Activated CD8-positive, alpha-beta memory T cell treated with anti-CD3 and anti-CD28 coated beads, Interleukin-2, amount 50 U/mL, for 4 hours (primary cell): Measurements from ENCODE around the gene PCDHA12.
"Not testable (repeated sequence)": the region's sequence is repeated elsewhere in the genome, so short reads cannot be mapped to it uniquely, and the experiment has no call there.

Source experiments
- DNase-seq: peaks from one replicate; pipeline ENCODE4 v3.0.0-alpha.2; 2020

The PCDHA12 gene

GRCh38 chr5:140862441-140863295, 12.4 kb upstream of the PCDHA12 start:
- no peak for DNase-seq

GRCh38 chr5:140868721-140869554, 6.2 kb upstream of the PCDHA12 start, which contains the start of gene PCDHA11:
TSS of gene PCDHA11 (plus strand) at chr5:140868957. CDS start at chr5:140869104, 147 bp downstream.
- DNase-seq: no peak

GRCh38 chr5:140869555-140869886, 5.6 kb upstream of the PCDHA12 start:
- DNase-seq: no peak

- no peak for DNase-seq
These were observed 4.6 kb upstream of the PCDHA12 start for GRCh38 chr5:140870221-140871201.

DNA sequence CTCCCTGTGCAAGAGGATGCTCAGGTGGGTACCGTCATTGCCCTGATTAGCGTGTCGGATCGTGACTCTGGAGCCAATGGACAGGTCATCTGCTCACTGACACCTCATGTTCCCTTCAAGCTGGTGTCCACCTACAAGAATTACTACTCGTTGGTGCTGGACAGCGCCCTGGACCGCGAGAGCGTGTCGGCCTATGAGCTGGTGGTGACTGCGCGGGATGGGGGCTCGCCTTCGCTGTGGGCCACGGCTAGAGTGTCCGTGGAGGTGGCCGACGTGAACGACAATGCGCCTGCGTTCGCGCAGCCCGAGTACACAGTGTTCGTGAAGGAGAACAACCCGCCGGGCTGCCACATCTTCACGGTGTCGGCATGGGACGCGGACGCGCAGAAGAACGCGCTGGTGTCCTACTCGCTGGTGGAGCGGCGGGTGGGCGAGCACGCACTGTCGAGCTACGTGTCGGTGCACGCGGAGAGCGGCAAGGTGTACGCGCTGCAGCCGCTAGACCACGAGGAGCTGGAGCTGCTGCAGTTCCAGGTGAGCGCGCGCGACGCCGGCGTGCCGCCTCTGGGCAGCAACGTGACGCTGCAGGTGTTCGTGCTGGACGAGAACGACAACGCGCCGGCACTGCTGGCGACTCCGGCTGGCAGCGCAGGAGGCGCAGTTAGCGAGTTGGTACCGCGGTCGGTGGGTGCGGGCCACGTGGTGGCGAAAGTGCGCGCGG, 1.6 kb downstream of the PCDHA12 start:
- DNase-seq: not testable (repeated sequence)

DNA sequence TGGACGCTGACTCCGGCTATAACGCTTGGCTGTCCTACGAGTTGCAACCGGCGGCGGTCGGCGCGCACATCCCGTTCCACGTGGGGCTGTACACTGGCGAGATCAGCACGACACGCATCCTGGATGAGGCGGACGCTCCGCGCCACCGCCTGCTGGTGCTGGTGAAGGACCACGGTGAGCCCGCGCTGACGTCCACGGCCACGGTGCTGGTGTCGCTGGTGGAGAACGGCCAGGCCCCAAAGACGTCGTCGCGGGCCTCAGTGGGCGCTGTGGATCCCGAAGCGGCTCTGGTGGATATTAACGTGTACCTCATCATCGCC, 2.1 kb downstream of the PCDHA12 start:
- no peak for DNase-seq

- no peak for DNase-seq
These were observed 6.9 kb downstream of the PCDHA12 start, which contains the start of gene PCDHA13 for GRCh38 chr5:140881889-140882590. TSS of gene PCDHA13 (plus strand) at chr5:140882124. CDS start at chr5:140882269, 145 bp downstream.

DNA sequence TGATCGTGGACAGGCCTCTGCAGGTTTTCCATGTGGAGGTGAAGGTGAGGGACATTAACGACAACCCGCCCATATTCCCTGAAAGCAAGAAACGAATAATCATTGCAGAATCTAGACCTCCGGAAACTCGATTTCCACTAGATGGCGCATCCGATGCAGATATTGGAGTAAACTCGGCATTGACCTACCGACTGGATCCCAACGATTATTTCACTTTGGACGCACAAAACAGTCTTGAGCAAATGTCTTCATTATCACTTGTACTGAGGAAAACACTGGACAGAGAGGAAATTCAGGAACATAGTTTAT, 7.4 kb downstream of the PCDHA12 start:
- no peak for DNase-seq

DNA sequence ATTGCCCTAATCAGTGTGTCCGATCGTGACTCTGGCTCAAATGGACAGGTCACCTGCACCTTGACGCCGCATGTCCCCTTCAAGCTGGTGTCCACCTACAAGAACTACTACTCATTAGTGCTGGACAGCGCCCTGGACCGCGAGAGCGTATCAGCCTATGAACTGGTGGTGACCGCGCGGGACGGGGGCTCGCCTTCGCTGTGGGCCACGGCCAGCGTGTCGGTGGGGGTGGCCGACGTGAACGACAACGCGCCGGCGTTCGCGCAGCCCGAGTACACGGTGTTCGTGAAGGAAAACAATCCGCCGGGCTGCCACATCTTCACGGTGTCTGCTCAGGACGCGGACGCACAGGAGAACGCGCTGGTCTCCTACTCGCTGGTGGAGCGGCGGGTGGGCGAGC, 8.3 kb downstream of the PCDHA12 start:
- DNase-seq: no peak

- DNase-seq: no peak
These were observed 9.0 kb downstream of the PCDHA12 start for GRCh38 chr5:140883927-140884697.

DNA sequence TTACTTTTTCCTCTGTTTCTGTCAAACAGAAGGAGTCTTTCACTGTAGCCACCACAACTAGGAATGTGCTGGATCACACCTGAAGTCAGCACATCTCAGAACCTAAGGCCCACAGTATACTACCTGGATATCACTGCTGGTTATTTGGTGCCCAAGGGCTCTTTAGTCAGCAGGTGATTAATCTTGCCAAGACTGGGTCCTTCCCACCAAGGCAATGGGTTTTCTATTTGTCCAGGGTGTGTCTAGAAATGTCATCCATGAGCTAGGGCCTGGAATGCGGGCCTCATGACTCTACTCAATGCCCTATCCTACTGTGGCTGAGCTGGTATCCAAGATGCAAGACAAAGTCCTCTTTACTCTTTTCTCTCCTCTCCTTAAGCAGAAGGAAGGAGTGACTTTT, 41.2 kb downstream of the PCDHA12 start:
- DNase-seq: no peak

DNA sequence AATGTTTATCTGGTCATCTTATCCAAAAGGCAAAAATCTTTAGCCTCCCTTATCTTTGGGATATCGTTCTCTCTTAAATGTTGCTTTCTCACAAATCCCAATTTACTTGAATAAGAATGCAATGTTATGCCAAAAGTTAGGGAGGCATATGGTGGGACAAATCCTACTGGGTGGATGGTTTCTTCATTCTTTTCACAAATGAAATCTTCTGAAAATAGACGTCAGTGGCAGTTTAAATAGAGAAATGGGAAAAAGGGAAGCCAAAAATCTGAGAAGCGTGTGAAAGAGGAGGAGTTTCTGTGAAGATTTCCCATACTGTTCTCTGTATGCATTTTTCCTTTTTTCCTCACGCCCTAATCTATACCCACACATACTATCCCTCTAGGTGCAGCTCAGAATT, 48.5 kb downstream of the PCDHA12 start:
- no peak for DNase-seq

GRCh38 chr5:140925806-140926442, 50.8 kb downstream of the PCDHA12 start, which contains the start of gene PCDHAC1:
TSS of gene PCDHAC1 (plus strand) at chr5:140926299. CDS start at chr5:140926893, 594 bp downstream.
- no peak for DNase-seq

- DNase-seq: no peak
These were observed 51.5 kb downstream of the PCDHA12 start for GRCh38 chr5:140926443-140927227.

- DNase-seq: no peak
These were observed 52.1 kb downstream of the PCDHA12 start for GRCh38 chr5:140927228-140927573.
